ENCODE results near the gene DGKD.

The DGKD gene

DNA sequence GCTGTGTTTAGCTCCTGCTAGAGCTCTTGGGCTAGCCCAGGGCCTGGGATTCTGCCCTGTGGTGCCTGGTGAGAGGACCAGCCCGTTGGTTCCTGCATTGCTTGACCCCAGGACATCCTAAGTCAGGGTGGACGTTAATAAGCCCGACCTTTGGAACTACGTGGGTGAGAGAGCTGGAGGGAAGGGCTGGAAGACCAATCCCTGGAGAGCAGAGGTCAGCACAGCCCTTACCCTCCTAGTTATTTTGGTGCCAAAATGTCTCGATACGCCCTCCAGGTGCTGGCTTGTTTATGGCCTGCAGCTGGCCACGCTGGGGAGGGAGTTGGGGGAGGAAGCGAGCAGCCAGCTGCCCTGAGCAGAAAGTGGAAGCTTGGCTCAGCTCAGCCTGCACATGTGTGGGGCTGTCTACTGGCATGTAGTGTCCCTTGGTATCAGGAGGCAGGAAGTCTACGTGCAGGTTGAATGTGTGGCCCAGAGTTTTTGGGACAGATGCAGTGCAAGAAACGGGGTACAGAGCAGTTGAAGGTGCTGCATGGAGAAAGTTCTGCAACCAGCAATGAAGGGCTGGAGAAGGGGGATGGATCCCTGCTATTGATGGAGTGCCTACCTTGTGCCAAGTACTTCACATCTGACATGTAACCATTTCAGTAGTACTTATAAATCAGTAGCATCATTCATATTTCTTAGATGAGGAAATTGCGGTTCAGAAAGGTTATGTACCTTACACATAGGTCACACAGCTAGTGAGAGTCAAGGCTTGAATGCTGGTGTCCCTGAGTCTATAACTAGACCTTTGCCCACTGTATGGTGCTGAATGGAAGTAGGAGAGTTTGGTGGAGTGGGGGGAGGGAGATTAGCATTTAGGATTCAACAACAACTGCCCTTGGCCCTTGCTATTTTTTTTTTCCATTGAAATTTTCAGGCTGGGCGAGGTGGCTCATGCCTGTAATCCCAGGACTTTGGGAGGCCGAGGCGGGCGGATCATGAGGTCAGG lies 5.0 kb upstream of the DGKD start:
- Mint-ChIP-seq H3K27me3 (no peaks in the 10 kb centered on the region), H3K27ac (no peak overlapping the region), H3K4me1 (peaks cover 46% of the 10 kb centered on the region), H3K9me3 (no peaks in the 10 kb centered on the region), H3K4me3 (no peak overlapping the region)
- ATAC-seq (no peak), DNase-seq (no peak)

DNA sequence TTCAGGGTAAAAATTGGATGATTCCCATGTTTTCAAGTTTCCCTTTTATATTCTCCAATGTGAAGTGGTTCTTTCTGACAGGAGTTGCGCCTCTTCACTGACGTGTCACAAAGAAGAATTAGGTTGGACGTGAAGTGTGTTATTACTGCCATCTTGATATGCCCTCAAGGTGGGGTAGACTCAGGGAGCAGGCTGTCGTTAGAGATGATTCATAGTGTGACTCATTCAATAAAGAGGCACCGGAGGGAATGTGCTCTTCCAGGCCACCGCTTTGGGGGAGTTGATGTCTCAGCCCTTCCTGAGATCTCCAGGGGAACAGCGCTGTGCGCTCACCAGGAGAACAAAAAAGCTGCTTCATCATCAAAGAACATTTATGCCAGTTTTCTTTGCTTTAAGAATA lies 3.6 kb upstream of the DGKD start:
- peak; percentile 46 for ATAC-seq

DNA sequence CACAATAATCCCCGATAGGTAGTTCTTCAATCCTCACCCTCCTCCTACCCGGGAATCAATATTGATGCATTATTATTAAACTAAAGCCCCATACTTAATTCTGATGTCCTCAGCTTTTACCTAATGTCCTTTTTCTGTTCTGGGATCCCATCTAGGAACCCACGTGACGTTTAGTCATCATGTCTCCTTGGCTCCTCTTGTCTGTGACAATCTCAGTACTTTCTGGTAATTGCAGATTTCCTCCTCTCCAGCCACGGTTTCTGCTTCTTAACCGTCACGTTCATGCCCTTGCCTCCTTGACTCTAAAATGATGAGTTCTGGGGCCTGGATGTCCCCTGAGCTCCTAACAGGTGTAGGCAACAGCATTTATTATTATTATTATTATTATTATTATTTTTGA lies 2.9 kb upstream of the DGKD start:
- Mint-ChIP-seq H3K4me3 (no peak overlapping the region), H3K27ac (no peak overlapping the region), H3K4me1 (peaks cover 59% of the 10 kb centered on the region), H3K27me3 (no peaks in the 10 kb centered on the region), H3K9me3 (no peaks in the 10 kb centered on the region)
- DNase-seq = no peak
- ATAC-seq = no peak

More for the DNA sequence above, 3.6 kb upstream of the DGKD start:
- DNase-seq = no peak
- H3K4me3 Mint-ChIP-seq = peak overlapping the region; percentile 32 to 40
- peaks cover 51% of the 10 kb centered on the region for H3K4me1 Mint-ChIP-seq
- H3K27ac Mint-ChIP-seq = peak overlapping the region in 1 of 2 donors; percentile 78
- no peaks in the 10 kb centered on the region for H3K9me3 Mint-ChIP-seq
- no peaks in the 10 kb centered on the region for H3K27me3 Mint-ChIP-seq

DNA sequence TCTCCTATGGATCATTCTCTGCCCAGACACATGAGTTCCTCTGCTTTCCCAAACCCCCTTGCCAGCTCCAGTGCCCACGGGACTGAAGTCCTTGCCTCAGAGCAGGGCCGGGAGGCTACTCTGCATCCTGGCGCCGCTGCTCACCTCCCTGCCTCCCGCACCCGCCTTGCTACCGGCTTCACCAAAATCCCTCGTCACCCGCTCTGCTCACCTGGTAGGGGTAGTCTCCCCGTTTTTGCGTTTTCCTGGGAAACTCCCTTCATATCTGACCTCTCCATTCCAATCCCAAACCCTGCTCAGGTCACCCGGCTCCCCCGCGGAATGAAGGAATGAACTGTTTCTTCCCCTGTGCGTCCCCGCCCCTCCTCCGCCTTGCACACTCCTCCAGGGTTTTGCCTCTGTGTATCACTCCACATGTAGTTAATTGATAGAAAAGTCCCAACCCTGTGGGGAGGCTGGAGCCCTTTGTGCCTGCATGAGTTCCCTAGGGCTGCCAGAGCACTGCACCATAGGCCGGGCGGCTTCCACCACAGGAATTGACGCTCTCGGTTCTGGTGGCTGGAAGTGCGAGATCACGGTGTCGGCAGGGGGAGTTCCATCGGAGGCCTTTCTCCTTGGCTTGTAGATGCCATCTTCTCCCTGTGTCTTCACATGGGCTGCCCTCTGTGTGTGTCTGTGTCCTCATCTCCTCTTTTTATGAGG lies 2.0 kb upstream of the DGKD start:
- Mint-ChIP-seq H3K27me3 (no peaks in the 10 kb centered on the region), H3K27ac (no peak overlapping the region), H3K4me1 (peaks cover 67% of the 10 kb centered on the region), H3K9me3 (no peaks in the 10 kb centered on the region), H3K4me3 (peak overlapping the region in 1 of 2 donors; percentile 1)
- no peak for ATAC-seq
- DNase-seq = no peak

DNA sequence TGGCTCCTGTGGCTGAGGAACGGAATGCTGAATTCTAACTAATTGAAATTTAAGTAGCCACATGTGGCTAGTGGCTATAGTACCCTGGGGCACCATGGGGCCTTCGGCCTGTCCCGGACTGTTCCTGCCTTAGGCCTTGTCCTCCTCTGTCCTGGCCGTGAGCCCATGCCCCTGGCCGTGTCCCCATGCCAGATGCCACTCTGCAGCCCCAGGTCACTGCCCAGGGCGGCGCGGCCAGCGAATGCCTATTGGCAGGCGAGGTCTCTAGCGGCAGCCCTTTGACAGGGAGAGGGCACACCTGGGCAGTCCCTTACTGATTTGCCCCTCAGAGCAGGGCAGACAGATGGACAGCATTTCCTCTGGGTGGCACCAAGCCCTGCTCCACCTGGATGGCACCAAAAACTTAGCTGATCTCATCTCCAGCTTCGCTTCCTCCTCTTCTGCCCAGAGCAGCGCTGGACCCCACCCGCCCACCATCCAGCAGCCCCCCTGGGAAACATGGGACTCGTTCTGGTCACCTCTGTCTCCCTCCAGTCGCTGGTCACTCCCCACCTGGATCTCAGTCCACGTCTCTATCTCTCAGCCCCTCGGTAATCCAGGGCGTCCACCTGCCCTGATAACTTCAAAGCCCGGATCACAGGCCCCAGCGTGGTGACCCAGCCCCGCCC lies 1.1 kb upstream of the DGKD start:
- H3K27me3 Mint-ChIP-seq = no peaks in the 10 kb centered on the region
- peak overlapping the region in 1 of 2 donors; percentile 6 for H3K27ac Mint-ChIP-seq
- DNase-seq (no peak), ATAC-seq (no peak)
- H3K4me1 Mint-ChIP-seq = peaks cover 77% of the 10 kb centered on the region
- no peaks in the 10 kb centered on the region for H3K9me3 Mint-ChIP-seq
- H3K4me3 Mint-ChIP-seq = peak overlapping the region; percentile 81 to 89

DNA sequence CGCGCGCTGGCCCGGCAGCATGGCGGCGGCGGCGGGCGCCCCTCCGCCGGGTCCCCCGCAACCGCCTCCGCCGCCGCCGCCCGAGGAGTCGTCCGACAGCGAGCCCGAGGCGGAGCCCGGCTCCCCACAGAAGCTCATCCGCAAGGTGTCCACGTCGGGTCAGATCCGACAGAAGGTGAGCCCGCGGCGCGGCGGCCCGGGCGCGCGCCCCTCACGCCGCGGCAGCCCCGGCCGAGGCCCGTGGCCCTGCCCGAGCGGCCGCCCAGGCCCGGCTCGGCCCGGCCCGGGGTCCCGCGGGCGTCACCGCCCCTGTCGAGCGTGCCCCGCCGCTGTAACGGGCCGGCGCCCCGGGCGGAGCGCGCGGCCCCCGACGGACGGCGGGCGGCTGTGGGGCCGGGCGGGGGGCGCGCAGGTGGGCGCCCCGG lies 218 bp downstream of the DGKD start:
- ATAC-seq (peak; percentile 31), DNase-seq (no peak)
- Mint-ChIP-seq H3K9me3 (no peaks in the 10 kb centered on the region), H3K27me3 (no peaks in the 10 kb centered on the region), H3K4me1 (peaks cover 83% of the 10 kb centered on the region), H3K4me3 (peak overlapping the region in 1 of 2 donors; percentile 55), H3K27ac (no peak overlapping the region)

DNA sequence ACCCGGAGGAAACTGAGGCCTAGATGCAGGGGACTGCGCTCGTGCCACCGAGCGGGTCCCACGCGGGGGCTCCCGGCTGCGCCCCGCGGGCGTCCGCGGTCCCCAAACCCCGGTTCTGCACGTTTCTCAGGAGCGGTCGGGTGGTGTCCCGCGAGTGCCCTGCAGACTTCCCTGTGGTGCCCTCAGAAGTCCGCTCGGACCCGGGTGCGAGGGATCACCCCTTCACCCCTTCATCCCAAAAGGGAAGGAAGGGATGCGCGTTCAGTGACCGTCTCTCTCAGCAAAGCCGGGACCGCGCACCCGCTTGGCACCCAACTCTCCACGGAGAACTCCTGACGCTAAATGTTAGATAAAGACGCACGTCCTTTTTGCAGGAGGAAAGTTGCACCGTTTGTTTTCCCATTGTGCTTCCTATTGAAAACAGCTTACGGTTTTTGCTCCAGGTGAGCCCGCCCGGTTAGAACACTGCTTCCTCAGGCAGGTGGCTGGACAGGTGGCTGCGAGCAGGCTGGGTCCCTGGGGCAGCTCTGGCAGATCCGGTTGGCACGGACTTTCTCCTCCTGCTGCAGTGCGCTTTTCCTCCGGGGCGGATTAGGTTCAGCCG lies 779 bp downstream of the DGKD start:
- Mint-ChIP-seq H3K27ac (peak overlapping the region; percentile 87 to 93), H3K4me1 (peaks cover 83% of the 10 kb centered on the region), H3K9me3 (no peaks in the 10 kb centered on the region), H3K4me3 (peak overlapping the region; percentile 87 to 90), H3K27me3 (no peaks in the 10 kb centered on the region)
- ATAC-seq (peak; percentile 1), DNase-seq (peak in 1 of 2 donors; percentile 33)

DNA sequence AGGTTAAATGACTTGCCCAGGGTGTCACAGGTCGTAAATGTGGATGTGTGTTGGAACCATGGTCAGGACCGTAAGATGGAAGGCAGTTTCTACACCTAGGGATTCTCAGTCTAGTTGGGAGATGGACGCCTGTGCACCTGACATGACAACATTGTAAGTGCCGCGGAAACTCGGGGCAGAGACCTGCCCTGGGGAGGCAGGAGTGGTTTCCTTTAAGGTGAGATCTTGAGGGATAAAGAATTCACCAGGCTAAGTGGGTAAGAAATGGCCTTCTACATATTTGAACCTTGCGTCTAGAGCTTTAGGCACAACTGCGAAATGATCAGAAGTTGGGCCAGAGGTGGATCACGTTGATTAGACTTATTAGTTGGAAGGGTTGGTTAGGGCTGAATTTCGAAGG lies 1.6 kb downstream of the DGKD start:
- Mint-ChIP-seq H3K27ac (peak overlapping the region; percentile 71 to 93), H3K27me3 (no peaks in the 10 kb centered on the region), H3K4me1 (peaks cover 83% of the 10 kb centered on the region), H3K9me3 (no peaks in the 10 kb centered on the region), H3K4me3 (peak overlapping the region; percentile 87 to 90)
- ATAC-seq (no peak), DNase-seq (no peak)

DNA sequence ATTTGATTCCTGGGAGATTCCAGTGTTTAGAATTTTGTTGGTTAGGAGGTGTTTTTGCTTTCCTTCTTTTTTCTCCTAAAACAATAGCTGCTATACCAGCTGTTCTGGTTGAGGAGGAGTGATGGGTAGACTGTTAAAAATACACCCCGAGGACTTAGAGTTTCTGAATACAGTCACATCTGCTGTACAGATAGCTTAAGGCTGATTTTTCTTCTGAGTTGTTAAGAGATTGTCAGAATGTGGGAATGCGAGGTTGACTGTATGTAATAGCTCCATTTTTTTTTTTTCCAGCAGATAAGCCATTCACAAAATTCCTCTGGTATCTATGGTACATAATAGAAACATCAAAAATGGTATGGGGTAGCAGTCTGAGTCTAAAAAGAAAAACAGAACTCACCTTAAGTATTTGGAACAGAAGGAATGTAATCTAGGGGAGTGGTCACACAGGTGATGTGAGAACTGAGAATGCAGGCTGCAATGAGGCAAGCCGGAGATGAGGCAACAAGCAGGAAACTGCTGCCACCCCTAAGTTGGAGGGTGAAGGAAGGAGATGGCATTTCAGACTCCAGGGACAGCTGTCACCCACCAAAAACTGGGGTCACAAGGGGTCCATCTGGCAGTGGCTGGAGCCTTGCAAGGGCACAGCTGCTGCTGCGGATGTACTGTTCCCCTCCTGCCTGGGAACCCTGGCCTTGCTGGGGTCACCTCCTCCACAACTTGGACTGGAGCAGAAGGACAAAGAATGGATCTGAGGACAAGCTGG lies 2.4 kb downstream of the DGKD start:
- DNase-seq (peak; percentile 33 to 70), ATAC-seq (peak; percentile 64)
- Mint-ChIP-seq H3K9me3 (no peaks in the 10 kb centered on the region), H3K27me3 (no peaks in the 10 kb centered on the region), H3K4me1 (peaks cover 83% of the 10 kb centered on the region), H3K4me3 (peak overlapping the region; percentile 87 to 90), H3K27ac (peak overlapping the region; percentile 94 to 97)

DNA sequence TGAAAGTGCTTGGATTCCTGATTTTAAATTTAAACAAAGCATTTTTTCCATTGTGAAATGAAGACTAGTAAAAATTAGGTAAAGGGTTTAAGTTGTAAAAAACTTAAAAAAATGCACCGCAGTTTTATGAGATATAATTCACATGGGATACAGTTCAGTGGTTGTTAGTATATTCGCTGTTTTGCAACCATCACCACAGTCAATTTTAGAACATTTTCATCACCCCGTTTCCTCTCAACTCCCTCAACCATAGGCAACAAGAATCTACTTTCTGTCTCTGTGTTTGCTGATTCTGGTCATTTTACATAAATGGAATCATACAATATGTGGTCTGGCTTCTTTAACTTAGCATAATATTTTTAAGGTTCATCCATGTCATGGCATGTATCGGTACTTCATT lies 4.0 kb downstream of the DGKD start:
- peak overlapping the region; percentile 87 to 90 for H3K4me3 Mint-ChIP-seq
- no peak for ATAC-seq
- H3K27ac Mint-ChIP-seq = peak overlapping the region in 1 of 2 donors; percentile 94

DNA sequence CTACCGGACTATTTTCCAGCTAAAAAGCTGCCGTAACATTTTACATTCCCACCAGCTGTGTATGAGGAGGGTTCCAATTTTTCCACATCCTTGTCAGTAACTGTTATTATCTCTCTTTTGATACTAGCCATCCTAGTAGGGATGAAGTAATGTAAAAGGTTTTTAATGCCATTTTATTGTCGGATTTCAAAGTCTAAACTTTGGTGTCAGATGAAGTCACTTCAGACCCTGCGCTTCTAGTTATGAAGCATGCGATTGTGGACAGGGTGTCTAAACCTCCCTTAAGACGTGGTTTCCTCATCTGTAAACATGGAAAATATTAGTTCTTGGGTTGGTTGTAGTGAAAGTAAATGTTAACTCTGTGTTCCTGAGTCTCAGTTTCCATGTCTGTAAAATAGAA lies 4.7 kb downstream of the DGKD start:
- Mint-ChIP-seq H3K27ac (peak overlapping the region; percentile 48 to 94), H3K4me3 (peak overlapping the region; percentile 87 to 90), H3K4me1 (peaks cover 80% of the 10 kb centered on the region), H3K9me3 (peaks cover 0 to 4% of the 10 kb centered on the region in 2 donors), H3K27me3 (no peaks in the 10 kb centered on the region)
- ATAC-seq (peak; percentile 67), DNase-seq (peak in 1 of 2 donors; percentile 37)

More for the DNA sequence above, 4.0 kb downstream of the DGKD start:
- Mint-ChIP-seq H3K4me1 (peaks cover 81% of the 10 kb centered on the region), H3K9me3 (no peaks in the 10 kb centered on the region), H3K27me3 (no peaks in the 10 kb centered on the region)
- no peak for DNase-seq

DNA sequence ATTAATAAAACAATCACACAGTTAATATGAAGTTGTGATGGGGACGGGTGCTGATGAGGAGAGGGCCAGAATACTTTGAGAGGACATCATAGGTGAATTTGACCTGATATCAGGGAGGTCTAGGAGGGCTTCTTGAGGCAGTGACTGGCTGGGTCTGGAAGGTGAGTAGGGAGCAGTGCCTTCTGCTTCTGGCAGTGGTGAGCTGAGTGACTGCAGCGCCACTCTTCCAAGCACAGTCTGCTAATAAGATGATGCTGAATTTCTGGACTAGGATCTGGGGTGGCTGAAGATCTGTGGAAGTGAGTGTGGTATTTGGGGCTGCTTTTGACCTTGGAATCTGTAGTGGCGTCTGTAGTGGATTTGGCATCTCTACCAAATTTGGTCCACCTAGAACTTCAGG lies 5.5 kb downstream of the DGKD start:
- H3K27me3 Mint-ChIP-seq = no peaks in the 10 kb centered on the region
- H3K4me1 Mint-ChIP-seq = peaks cover 87% of the 10 kb centered on the region
- H3K4me3 Mint-ChIP-seq = peak overlapping the region; percentile 87 to 90
- no peak for DNase-seq
- peaks cover 0 to 4% of the 10 kb centered on the region in 2 donors for H3K9me3 Mint-ChIP-seq
- no peak for ATAC-seq
- H3K27ac Mint-ChIP-seq = peak overlapping the region; percentile 29 to 94

DNA sequence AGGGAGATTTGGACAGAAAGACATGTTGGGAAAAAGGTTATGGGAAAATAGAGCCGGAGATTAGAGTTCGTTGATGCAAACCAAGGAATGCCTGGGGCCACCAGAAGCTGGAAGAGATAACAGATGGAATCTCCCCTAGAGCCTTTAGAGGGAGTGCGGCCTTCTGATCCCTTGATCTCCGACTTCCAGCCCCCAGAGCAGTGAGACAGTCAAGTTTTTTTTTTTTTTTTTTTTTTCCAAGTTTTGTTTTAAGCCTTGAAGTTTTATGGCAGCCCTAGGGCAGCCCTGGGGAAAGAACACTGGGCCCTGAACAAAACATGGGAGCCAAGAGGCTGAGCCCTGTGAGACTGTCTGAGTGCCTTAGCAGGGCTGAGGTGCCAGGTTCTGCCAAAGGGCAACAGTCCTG lies 6.5 kb downstream of the DGKD start:
- ATAC-seq = no peak
- no peaks in the 10 kb centered on the region for H3K27me3 Mint-ChIP-seq
- peaks cover 91% of the 10 kb centered on the region for H3K4me1 Mint-ChIP-seq
- no peak overlapping the region for H3K27ac Mint-ChIP-seq
- H3K4me3 Mint-ChIP-seq = no peak overlapping the region
- DNase-seq = no peak
- H3K9me3 Mint-ChIP-seq = peaks cover 0 to 4% of the 10 kb centered on the region in 2 donors

DNA sequence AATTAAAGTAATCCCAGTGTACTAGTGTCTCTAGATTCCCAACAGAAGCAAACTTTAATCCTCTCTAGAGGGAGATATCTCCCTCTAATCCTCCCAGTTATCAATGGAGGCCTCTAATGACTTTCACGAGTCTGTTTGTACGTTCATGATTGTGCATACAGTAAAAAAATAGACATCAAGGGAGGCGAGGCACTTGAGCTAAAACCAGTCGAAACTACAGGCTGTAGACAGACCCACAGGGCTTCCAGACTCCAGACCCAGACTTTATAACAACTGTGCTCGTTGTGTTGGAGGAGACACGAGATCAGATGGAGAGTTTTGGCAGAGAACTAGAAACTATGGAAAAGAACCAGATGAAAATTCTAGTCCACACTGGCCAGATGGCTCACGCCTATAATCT lies 7.0 kb downstream of the DGKD start:
- Mint-ChIP-seq H3K4me3 (no peak overlapping the region), H3K4me1 (peaks cover 91% of the 10 kb centered on the region), H3K27ac (no peak overlapping the region), H3K9me3 (peaks cover 0 to 4% of the 10 kb centered on the region in 2 donors), H3K27me3 (no peaks in the 10 kb centered on the region)
- ATAC-seq = no peak
- no peak for DNase-seq

Data from stimulated activated naive CD8-positive, alpha-beta T cell treated with anti-CD3 and anti-CD28 coated beads, Interleukin-15, amount 100 ng/mL, for 72 hours (primary cell).